ENCODE data around the gene ROMO1. TPM values are rescaled to one million over a fixed set of nuclear protein-coding genes. Genes with fewer than 3 reads are reported as not detected.
A peak's percentile ranks its signal among the peaks of the same experiment; 100 is the strongest.

The ROMO1 gene
- total and polyA plus RNA-seq, 2 experiments from 2014 or later = 205 to 743 TPM

DNA sequence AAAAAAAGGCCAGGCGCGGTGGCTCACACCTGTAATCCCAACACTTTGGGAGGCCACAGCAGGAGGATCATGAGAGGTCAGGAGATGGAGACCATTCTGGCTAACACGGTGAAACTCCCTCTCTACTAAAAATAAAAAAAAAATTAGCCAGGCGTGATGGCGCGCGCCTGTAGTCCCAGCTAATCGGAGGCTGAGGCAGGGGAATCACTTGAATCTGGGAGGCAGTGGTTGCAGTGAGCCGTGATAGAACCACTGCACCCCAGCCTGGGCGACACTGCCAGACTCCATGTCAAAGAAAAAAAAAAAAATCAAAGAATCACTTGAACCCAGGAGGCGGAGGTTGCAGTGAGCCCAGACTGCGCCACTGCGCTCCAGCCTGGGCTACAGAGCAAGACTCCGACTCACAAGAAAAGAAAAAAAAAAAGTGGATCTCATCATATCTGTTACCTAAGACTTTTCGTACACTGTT lies 38.7 kb downstream of the ROMO1 start:
- TF ChIP-seq, protein P1, sequence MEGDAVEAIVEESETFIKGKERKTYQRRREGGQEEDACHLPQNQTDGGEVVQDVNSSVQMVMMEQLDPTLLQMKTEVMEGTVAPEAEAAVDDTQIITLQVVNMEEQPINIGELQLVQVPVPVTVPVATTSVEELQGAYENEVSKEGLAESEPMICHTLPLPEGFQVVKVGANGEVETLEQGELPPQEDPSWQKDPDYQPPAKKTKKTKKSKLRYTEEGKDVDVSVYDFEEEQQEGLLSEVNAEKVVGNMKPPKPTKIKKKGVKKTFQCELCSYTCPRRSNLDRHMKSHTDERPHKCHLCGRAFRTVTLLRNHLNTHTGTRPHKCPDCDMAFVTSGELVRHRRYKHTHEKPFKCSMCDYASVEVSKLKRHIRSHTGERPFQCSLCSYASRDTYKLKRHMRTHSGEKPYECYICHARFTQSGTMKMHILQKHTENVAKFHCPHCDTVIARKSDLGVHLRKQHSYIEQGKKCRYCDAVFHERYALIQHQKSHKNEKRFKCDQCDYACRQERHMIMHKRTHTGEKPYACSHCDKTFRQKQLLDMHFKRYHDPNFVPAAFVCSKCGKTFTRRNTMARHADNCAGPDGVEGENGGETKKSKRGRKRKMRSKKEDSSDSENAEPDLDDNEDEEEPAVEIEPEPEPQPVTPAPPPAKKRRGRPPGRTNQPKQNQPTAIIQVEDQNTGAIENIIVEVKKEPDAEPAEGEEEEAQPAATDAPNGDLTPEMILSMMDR (IDR thresholded peaks at IDR 0.05; ENCODE audit: low read depth, low read length) = no peak

DNA sequence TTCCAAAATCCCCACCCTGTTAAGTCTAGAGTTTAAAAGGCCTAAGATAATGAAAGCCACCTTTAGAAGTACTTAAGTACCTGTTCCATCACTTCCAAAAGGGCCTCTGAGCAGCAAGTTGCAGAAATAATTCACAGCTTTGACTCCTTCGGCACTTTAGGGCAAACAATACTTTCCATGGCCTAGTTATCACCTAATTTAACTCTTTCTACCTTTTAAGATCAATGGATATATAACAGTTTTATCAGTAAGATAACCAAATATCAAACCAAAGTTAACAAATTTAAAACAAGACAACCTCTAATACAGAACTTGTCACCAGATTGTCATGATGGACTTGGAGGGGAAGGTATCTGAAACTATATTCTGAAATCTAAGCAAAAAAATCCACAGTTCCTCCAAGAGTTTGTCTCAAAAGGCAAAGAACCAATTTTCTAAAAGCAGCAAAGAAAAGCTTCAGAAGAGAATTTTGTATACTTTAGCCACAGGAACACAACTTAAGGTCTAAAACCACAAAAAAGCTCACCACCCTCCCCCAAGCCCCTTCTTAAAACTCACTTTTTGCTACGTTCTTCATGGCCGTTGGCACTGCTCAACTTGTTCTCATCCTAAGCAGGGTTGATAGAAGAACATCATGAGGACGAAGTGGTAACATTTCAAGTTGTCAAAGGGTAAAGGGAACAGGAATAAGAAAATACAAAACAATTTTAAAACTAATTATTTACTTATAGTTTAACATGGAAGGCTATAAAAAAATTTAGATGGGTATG lies 39.4 kb downstream of the ROMO1 start:
- peaks cover 28% of the 10 kb centered on the region for H3K4me1 ChIP-seq (ENCODE audit: low read depth)
- TF ChIP-seq, protein P1 (IDR thresholded peaks at IDR 0.05; ENCODE audit: low read depth, low read length) = no peak
- H3K27me3 ChIP-seq = no peaks in the 10 kb centered on the region
- no peaks in the 10 kb centered on the region for H3K9me3 ChIP-seq (ENCODE audit: low read depth)
- no peak for DNase-seq (ENCODE audit: low read depth in 1 of 2, low spot score in 1 of 2)
- H3K27ac ChIP-seq = peak overlapping the region; percentile 4
- H3K4me3 ChIP-seq = no peak overlapping the region
- peaks cover 68% of the 10 kb centered on the region for H3K36me3 ChIP-seq

More for the DNA sequence above, 38.7 kb downstream of the ROMO1 start:
- Histone ChIP-seq H3K9me3 (ENCODE audit: low read depth) (no peaks in the 10 kb centered on the region), H3K4me3 (no peak overlapping the region), H3K27me3 (no peaks in the 10 kb centered on the region), H3K4me1 (ENCODE audit: low read depth) (peaks cover 22% of the 10 kb centered on the region), H3K27ac (no peak overlapping the region), H3K36me3 (peaks cover 73% of the 10 kb centered on the region)
- DNase-seq (ENCODE audit: low read depth in 1 of 2, low spot score in 1 of 2) = no peak

DNA sequence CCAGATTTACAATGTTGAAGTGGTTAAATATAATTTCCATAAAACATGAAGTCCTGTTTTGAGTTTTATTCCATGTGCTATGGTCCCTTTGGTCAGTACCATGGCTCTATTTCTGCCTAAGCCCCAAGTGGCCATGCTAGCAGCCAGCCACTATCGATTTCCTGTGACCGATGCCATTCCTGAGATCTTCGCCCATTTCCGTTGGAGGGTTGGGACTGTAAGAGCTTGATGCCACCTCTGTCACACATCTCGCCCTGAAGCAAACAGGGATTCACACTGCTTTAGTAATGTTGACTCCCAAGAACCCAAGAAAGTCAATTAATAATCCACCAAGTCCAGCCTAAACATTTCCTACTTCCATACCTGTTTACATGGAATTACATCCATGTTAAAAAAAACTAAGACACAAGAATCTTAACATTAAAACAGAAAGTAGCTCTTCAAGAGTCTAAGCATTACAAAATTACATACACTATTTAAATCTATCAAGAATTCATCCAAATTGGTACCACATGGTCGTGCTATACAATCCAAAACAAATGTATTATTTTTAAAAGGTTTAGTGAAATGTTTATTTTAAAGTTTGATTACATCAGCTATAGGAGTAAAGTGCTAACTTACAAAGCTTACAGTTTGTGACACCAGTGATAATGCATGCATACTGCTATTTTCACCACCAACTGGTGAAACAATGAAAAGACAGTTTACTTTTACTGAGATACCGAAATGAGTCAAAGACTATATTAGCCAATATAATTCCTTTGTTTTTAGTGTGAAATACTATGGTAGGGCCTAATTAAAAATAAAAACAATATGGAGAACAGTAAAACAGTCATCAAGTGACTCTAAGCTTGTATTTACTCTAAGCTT lies 40.3 kb downstream of the ROMO1 start:
- Histone ChIP-seq H3K27ac (peak overlapping the region; percentile 4), H3K36me3 (peaks cover 60% of the 10 kb centered on the region), H3K27me3 (no peaks in the 10 kb centered on the region), H3K4me1 (ENCODE audit: low read depth) (peaks cover 26% of the 10 kb centered on the region), H3K4me3 (peak overlapping the region; percentile 99), H3K9me3 (ENCODE audit: low read depth) (no peaks in the 10 kb centered on the region)
- TF ChIP-seq, protein P1 (IDR thresholded peaks at IDR 0.05; ENCODE audit: low read depth, low read length) = peak; percentile 38
- DNase-seq (ENCODE audit: low read depth in 1 of 2, low spot score in 1 of 2) = peak in 1 of 2 donors; percentile 64

DNA sequence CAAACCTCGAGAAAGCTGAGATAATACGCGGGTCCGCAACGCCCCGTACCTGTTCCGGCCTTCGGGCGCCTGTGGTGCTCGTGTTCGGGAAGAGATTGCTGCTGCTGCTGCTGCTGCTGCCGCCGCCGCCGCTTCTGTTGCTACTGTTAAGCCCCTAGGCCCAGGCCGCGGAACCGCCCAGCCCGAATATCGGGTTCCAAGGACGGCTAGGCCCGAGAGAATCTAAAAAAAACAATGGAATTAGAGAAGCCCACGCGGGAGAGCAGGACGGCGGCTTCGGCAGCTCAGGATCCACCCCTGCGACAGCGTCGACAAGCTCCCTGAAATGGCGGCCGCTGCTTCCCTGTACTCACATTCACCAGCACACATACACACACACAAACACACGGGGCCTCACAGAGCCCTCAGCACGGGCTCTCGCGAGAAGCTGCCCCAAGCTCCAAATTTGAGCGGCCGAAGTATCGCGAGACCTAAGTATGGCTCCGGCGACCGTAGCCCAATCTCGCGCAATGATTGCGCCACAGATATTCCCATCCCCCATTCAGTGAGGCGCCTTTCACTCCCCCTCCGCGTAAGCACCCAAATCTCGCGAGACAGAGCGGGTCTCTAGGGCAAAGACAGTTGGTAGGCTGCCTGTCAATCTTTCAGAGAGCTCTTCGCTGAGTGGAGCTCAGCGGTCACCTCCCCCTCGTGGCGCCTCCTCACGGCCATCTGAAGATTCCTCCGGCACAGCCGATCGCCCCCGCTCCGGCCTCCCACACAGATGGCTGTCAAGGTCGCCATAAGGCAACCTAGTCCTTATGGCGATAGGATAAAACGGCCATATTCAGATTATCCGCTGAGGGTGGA lies 42.9 kb downstream of the ROMO1 start, which contains the start of gene RBM39:
TSS of gene RBM39 (minus strand) at position 369 of the 849 bp plus-strand sequence. CDS start 1,386 bp downstream, outside the sequence.
- Histone ChIP-seq H3K36me3 (peaks cover 34% of the 10 kb centered on the region), H3K4me3 (peak within 1 kb of the TSS; percentile 99), H3K9me3 (ENCODE audit: low read depth) (no peaks in the 10 kb centered on the region), H3K27ac (peak within 1 kb of the TSS; percentile 100), H3K27me3 (no peaks in the 10 kb centered on the region), H3K4me1 (ENCODE audit: low read depth) (peaks cover 23% of the 10 kb centered on the region)
- DNase-seq (ENCODE audit: low read depth in 1 of 2, low spot score in 1 of 2) = peak; percentile 100
- TF ChIP-seq, protein P1 (IDR thresholded peaks at IDR 0.05; ENCODE audit: low read depth, low read length) = peak; percentile 40
